A673 (cell line): ENCODE data around the gene IPO5.

Experiments
- EZH2 ChIP-seq: fragments of 200-600 bp; sonication (generic); IDR thresholded peaks from 2 replicates; pipeline ENCODE4 v1.6.1; 2017; ENCODE audit warnings: borderline replicate concordance, low read depth, mild to moderate bottlenecking, mixed read lengths, antibody characterized with exemption, low read length; ENCODE audit not compliant: poor library complexity, severe bottlenecking
- TF ChIP-seq, protein P1 (sequence below): fragments of 300-800, 200-600 bp; sonication (generic); conservative IDR thresholded peaks from 2 replicates; pipeline ENCODE4 v1.5.1; 2017; ENCODE audit warnings: low read depth, mild to moderate bottlenecking, antibody characterized with exemption, low read length, moderate library complexity, mixed read lengths

DNA sequence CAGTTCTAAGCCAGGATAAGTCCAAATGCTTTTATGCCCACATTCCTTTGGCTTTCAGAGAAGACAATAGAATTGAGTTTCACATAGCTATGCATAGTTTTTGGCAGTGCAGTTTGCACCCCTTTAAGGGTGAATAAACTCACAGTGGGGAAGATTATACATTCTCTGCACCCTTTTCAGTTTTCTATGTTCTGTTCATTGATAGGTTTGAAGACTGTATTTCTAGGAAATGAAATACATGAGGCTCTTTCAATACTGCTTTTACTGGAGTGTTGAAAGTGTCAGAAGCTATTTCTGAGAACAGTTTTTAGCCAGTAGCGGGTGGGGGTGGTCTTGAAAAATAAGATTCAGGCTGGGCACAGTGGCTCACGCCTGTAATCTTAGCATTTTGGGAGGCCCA lies 46.2 kb downstream of the IPO5 start:
- TF ChIP-seq, protein P1, sequence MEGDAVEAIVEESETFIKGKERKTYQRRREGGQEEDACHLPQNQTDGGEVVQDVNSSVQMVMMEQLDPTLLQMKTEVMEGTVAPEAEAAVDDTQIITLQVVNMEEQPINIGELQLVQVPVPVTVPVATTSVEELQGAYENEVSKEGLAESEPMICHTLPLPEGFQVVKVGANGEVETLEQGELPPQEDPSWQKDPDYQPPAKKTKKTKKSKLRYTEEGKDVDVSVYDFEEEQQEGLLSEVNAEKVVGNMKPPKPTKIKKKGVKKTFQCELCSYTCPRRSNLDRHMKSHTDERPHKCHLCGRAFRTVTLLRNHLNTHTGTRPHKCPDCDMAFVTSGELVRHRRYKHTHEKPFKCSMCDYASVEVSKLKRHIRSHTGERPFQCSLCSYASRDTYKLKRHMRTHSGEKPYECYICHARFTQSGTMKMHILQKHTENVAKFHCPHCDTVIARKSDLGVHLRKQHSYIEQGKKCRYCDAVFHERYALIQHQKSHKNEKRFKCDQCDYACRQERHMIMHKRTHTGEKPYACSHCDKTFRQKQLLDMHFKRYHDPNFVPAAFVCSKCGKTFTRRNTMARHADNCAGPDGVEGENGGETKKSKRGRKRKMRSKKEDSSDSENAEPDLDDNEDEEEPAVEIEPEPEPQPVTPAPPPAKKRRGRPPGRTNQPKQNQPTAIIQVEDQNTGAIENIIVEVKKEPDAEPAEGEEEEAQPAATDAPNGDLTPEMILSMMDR, result no peak
- TF ChIP-seq EZH2, result no peak
